ENCODE measurements around the gene KCNT2. TPM values are rescaled to one million over a fixed set of nuclear protein-coding genes. Genes with fewer than 3 reads are reported as not detected.

KCNT2 gene
- total and polyA plus RNA-seq, 9 of the 15 experiments (the other 6 are each of a cell fraction or from before 2014, with no cell fraction given), result 0.13 to 0.73 (median 0.28) TPM

DNA sequence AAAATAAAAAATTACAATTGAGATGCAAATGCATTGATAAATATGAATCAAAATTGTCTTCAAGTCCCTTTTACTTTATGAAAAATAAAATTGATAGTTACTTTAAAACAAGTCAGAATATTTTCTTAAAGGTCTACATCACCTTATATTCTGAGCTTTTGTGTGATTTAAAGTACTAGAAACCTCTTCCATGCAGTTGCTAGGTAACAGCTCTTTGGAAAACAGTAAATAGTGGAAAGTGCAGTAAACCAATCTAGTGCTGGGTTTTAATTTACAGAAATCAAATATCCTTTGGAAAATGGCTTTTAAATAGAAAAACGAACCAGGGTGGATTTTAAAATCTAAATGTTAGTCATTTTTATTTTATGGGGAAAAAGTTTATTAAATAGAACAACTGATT lies 227.9 kb downstream of the KCNT2 start:
- no peaks in the 10 kb centered on the region for H3K9me1 ChIP-seq (ENCODE audit: control insufficient read depth, insufficient read depth, low read length)
- POLR2A ChIA-PET, result no interaction called here
- H3K27ac ChIP-seq (ENCODE audit: extremely low read depth, low read depth, low read length), result no peak overlapping the region
- DNase-seq (ENCODE audit: extremely low read depth in 1 of 4, low spot score in 3 of 4) (no peak), FAIRE-seq (no peak), ATAC-seq (no peak)
- H3K4me3 ChIP-seq, result no peak overlapping the region
- H3K27me3 ChIP-seq (ENCODE audit: control insufficient read depth in 2 of 2, insufficient read depth in 2 of 2, low read length in 2 of 2), result no peaks in the 10 kb centered on the region
- intact Hi-C loops (cut with micrococcal nuclease), result no loop called here
- TF ChIP-seq TSC22D4 (tag; IDR thresholded peaks at IDR 0.05) (no peak), CAMTA2 (CRISPR knock-in tag; conservative IDR thresholded peaks at IDR 0.05) (no peak), MXI1 (IDR thresholded peaks at IDR 0.05; ENCODE audit: low read depth, low read length) (no peak), RFX1 (IDR thresholded peaks at IDR 0.05) (peak; percentile 58), FOXJ2 (tag; IDR thresholded peaks at IDR 0.05) (peak; percentile 96), MYBL2 (IDR thresholded peaks at IDR 0.05; ENCODE audit: low read depth) (no peak), MYBL2 (CRISPR knock-in tag; IDR thresholded peaks at IDR 0.05; ENCODE audit: borderline replicate concordance) (no peak)
- no TSS peak for BruUV-seq (replicated peaks)
- H3K9me3 ChIP-seq (replicated peaks; ENCODE audit: control insufficient read depth, insufficient read depth, low read depth, low read length), result no peaks in the 10 kb centered on the region
- H2AFZ ChIP-seq (ENCODE audit: low read depth, low read length), result no peak overlapping the region
- H4K20me1 ChIP-seq (replicated peaks; ENCODE audit: control insufficient read depth, insufficient read depth, low read length), result no peaks in the 10 kb centered on the region
- WGBS (ENCODE audit: insufficient coverage, low coverage, missing lambda C conversion rate), result 0% methylated on average over 1 of the region's 1 CpG
- in situ Hi-C loops (cut with MboI), result no loop called here
- no peaks in the 10 kb centered on the region for H3K4me1 ChIP-seq (replicated peaks in 1 of 2; ENCODE audit: control insufficient read depth in 2 of 2, insufficient read depth in 2 of 2, low read length in 2 of 2)
- CTCF ChIA-PET (ENCODE audit: low intra/inter-chr PET ratio), result no interaction called here
- no peaks in the 10 kb centered on the region for H3K36me3 ChIP-seq (ENCODE audit: control insufficient read depth, insufficient read depth, low read length)
- H3K9ac ChIP-seq (ENCODE audit: insufficient read depth in 1 of 2, low read depth in 2 of 2, low read length in 2 of 2), result no peak overlapping the region
- no peak overlapping the region for H3K4me2 ChIP-seq (ENCODE audit: insufficient read depth, low read length)
- no peaks in the 10 kb centered on the region for H3K79me2 ChIP-seq (ENCODE audit: control insufficient read depth, insufficient read depth, low read length)

DNA sequence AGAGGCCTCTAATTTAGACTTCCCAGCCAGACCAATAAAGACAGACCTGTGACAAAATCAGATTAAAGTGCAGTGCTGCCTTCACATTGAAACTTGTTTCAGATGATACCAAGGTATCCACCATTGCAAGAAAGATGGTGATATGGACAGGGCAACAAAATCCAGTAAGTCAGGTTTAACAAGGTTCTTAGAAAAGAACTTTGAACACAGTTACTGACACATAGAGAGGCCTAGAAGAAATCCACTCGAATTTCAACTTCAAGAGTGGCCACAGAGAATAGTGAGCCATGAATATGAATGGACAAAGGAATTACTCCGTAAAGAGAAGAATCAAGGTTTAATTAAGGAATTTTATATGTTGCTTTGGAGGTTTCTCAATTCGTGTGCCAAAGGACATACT lies 230.4 kb downstream of the KCNT2 start:
- intact Hi-C loops (cut with micrococcal nuclease) (no loop called here), in situ Hi-C loops (cut with MboI) (no loop called here)
- DNase-seq (ENCODE audit: extremely low read depth in 1 of 4, low spot score in 3 of 4) (no peak), ATAC-seq (no peak), FAIRE-seq (no peak)
- Histone ChIP-seq H4K20me1 (replicated peaks; ENCODE audit: control insufficient read depth, insufficient read depth, low read length) (no peaks in the 10 kb centered on the region), H2AFZ (ENCODE audit: low read depth, low read length) (no peak overlapping the region), H3K4me1 (replicated peaks in 1 of 2; ENCODE audit: control insufficient read depth in 2 of 2, insufficient read depth in 2 of 2, low read length in 2 of 2) (no peaks in the 10 kb centered on the region), H3K9me3 (replicated peaks; ENCODE audit: control insufficient read depth, insufficient read depth, low read depth, low read length) (no peaks in the 10 kb centered on the region), H3K4me3 (no peak overlapping the region), H3K36me3 (ENCODE audit: control insufficient read depth, insufficient read depth, low read length) (no peaks in the 10 kb centered on the region), H3K9me1 (ENCODE audit: control insufficient read depth, insufficient read depth, low read length) (no peaks in the 10 kb centered on the region), H3K79me2 (ENCODE audit: control insufficient read depth, insufficient read depth, low read length) (no peaks in the 10 kb centered on the region), H3K27ac (ENCODE audit: extremely low read depth, low read depth, low read length) (no peak overlapping the region), H3K27me3 (ENCODE audit: control insufficient read depth in 2 of 2, insufficient read depth in 2 of 2, low read length in 2 of 2) (no peaks in the 10 kb centered on the region), H3K9ac (ENCODE audit: insufficient read depth in 1 of 2, low read depth in 2 of 2, low read length in 2 of 2) (no peak overlapping the region), H3K4me2 (ENCODE audit: insufficient read depth, low read length) (no peak overlapping the region)
- TF ChIP-seq HDAC3 (IDR thresholded peaks at IDR 0.05; ENCODE audit: borderline replicate concordance, partially characterized antibody), result no peak
- BruUV-seq (replicated peaks), result no TSS peak
- ChIA-PET CTCF (ENCODE audit: low intra/inter-chr PET ratio) (interaction anchor here (0.6 kb wide), 1 partner anchor 321 kb away, joined by 3 read pairs; no protein-coding TSS in a partner anchor), POLR2A (no interaction called here)
- 9% methylated on average over 3 of the region's 3 CpGs for WGBS (ENCODE audit: insufficient coverage, low coverage, missing lambda C conversion rate)
